Body of pancreas (tissue), 4 donors: ENCODE data around the gene BFAR. TPM values are rescaled to one million over a fixed set of nuclear protein-coding genes. Genes with fewer than 3 reads are reported as not detected.

Experiments used
- ATAC-seq: fragments of 150-250 bp; one replicate; pipeline ENCODE4 v1.9.1; 2016
- DNase-seq, 4 donors: peaks; one replicate each; pipeline ENCODE4 v3.0.0-alpha.2; 2019
- H3K27ac ChIP-seq, 4 donors: fragments of 200-600 bp; sonication (generic); 1 replicate in 3 of 4; 2 replicates in 1 of 4; pipeline versions ENCODE4 v1.5.1 to v1.6.1; 2016 to 2019; ENCODE audit warnings: mild to moderate bottlenecking in 1 of 4, mixed read lengths in 1 of 4, moderate library complexity in 1 of 4
- H3K27me3 ChIP-seq, 2 donors: fragments of 200-600 bp; sonication (generic); one replicate each; pipeline ENCODE4 v1.6.0; 2016; ENCODE audit warnings: mild to moderate bottlenecking in 1 of 2
- H3K36me3 ChIP-seq, 2 donors: fragments of 200-600 bp; sonication (generic); replicated peaks in 1 of 2; 2 replicates each; pipeline ENCODE4 v1.5.1; 2016; ENCODE audit warnings: low read depth in 2 of 2; ENCODE audit not compliant: insufficient read depth in 1 of 2
- H3K4me1 ChIP-seq: fragments of 200-600 bp; sonication (generic); one replicate; pipeline ENCODE4 v1.6.0; 2016
- H3K4me3 ChIP-seq, 2 donors: fragments of 200-600 bp; sonication (generic); 1 replicate in 1 of 2; 2 replicates in 1 of 2; pipeline ENCODE4 v1.5.1; 2016 to 2019
- H3K9me3 ChIP-seq, 3 donors: fragments of 200-600 bp; sonication (generic); 1 replicate in 2 of 3; 2 replicates in 1 of 3; pipeline ENCODE4 v1.5.1; 2016
- POLR2A ChIP-seq, 3 donors: fragments of 450-650 bp; IDR thresholded peaks; one replicate each; pipeline ENCODE4 v1.6.1; 2016; ENCODE audit warnings: antibody characterized with exemption in 3 of 3, mild to moderate bottlenecking in 2 of 3
- WGBS, 2 donors: methylation state at CpG; one replicate each; pipeline ENCODE4 v1.1.5; 2017; 5-methylcytosine and 5-hydroxymethylcytosine counted together
- intact Hi-C: fragments of 100-400 bp; cut with DNase I; formaldehyde crosslinking; loops from one replicate; pipeline ENCODE4 v1.15.1; 2023
- total RNA-seq, 2 donors: library from RNA; depleted of rRNA; stranded (reverse); fragments of >200 nt; gene quantifications; one replicate each; pipeline ENCODE4 v1.1.0, GENCODE V29; 2016
- TF ChIP-seq, protein P1 (sequence below), 7 experiments: fragments of 450-650 bp in 4 of 7; fragments of 200-600 bp in 3 of 7; sonication (generic) in 3 of 7; IDR thresholded peaks; one replicate each; pipeline ENCODE4 v1.5.1; 2016 to 2019; ENCODE audit warnings: antibody characterized with exemption in 7 of 7

The BFAR gene
- total RNA-seq, 2 donors from 2014 or later: 38.2 to 43.6 TPM

DNA sequence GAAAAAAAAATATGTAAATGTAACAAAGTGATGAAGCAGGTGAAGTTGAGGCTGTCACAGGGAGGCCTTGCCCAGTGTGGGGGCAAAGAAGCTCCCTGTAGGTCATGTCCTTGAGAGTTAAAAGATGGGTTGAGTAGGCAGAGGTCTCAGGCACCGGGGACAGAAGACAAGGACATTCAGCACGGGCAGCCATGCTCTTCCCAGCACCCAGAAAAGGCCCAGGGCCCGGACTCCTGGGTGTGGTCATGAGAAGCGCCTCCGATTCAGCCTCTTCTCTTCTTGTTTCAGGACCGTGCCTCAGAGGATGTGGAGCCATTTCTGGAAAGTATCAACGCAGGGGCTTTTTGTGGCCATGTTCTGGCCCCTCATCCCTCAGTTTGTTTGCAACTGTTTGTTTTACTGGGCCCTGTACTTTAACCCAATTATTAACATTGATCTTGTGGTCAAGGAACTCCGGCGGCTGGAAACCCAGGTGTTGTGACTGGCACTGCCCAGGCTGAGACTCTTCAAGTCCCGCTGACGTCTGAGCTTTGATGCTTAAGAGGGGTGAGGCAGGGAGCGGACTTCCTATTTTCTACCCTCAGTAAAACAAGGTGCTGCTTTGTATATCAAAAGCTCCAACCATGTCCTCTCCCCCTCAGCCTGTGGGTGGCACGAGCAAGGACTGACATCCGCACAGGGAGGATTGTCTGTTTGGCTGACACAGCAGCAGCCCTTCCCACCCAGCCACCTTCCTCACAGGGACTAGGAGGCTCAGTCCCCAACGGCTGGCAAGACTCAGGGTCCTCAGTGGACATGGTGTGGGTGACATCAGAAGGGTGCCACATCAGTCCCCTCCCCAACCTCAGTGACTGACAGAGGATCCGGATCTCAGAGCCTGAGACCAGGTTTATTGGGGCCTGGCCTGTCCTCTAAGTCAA lies 34.9 kb downstream of the BFAR start:
- intact Hi-C loops: no loop called here
- ATAC-seq (no peak), DNase-seq (peak in 3 of 4 donors; percentile 17 to 38 (median 25))
- Histone ChIP-seq H3K4me3 (no peak overlapping the region), H3K27ac (peak overlapping the region in 3 of 4 donors; percentile 33 to 62 (median 47)), H3K9me3 (no peaks in the 10 kb centered on the region), H3K36me3 (peaks cover 5 to 9% of the 10 kb centered on the region in 2 donors), H3K4me1 (peaks cover 53% of the 10 kb centered on the region), H3K27me3 (no peaks in the 10 kb centered on the region)
- WGBS, 2 donors: 53 to 61% methylated on average over 13 to 16 of the region's 16 CpGs
- TF ChIP-seq, protein P1, sequence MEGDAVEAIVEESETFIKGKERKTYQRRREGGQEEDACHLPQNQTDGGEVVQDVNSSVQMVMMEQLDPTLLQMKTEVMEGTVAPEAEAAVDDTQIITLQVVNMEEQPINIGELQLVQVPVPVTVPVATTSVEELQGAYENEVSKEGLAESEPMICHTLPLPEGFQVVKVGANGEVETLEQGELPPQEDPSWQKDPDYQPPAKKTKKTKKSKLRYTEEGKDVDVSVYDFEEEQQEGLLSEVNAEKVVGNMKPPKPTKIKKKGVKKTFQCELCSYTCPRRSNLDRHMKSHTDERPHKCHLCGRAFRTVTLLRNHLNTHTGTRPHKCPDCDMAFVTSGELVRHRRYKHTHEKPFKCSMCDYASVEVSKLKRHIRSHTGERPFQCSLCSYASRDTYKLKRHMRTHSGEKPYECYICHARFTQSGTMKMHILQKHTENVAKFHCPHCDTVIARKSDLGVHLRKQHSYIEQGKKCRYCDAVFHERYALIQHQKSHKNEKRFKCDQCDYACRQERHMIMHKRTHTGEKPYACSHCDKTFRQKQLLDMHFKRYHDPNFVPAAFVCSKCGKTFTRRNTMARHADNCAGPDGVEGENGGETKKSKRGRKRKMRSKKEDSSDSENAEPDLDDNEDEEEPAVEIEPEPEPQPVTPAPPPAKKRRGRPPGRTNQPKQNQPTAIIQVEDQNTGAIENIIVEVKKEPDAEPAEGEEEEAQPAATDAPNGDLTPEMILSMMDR (IDR thresholded peaks at IDR 0.05): no peak
- TF ChIP-seq POLR2A (IDR thresholded peaks at IDR 0.05): no peak

DNA sequence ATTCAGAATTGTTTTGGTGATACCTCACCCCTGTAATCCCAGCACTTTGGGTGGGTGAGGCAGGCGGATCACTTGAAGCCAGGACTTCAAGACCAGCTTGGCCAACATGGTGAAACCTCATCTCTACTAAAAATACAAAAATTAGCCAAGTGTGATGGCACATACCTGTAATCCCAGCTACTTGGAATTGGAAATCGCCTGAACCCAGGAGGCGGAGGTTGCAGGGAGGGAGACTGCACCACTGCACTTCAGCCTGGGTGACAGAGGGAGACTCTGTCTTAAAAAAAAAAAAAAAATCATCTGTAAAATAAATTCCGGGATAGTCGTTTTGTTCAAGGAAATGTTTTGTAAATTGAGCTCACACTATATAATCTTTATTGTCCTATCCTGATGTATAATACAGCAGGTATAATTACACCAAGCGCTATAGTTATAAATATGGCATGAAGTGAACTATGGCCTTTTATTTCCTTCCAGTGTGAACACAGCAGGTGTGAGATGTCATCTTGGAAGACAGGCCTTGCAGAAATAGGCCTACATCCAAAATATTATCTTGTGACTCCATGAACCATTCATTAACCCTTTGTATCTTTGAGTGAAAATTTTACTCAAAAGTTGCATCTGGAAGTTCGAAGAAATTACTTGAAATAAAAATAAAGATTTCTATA lies 35.9 kb downstream of the BFAR start:
- Histone ChIP-seq H3K27me3 (no peaks in the 10 kb centered on the region), H3K27ac (peak overlapping the region in 3 of 4 donors; percentile 33 to 62 (median 47)), H3K36me3 (peaks cover 0 to 5% of the 10 kb centered on the region in 2 donors), H3K4me1 (peaks cover 64% of the 10 kb centered on the region), H3K4me3 (no peak overlapping the region), H3K9me3 (no peaks in the 10 kb centered on the region)
- ATAC-seq: peak; percentile 62
- WGBS, 2 donors: 46 to 54% methylated on average over 7 of the region's 7 CpGs
- intact Hi-C loops: no loop called here
- DNase-seq: peak in 3 of 4 donors; percentile 39 to 66 (median 49)
- TF ChIP-seq, protein P1 (IDR thresholded peaks at IDR 0.05): no peak
- TF ChIP-seq POLR2A (IDR thresholded peaks at IDR 0.05): no peak

DNA sequence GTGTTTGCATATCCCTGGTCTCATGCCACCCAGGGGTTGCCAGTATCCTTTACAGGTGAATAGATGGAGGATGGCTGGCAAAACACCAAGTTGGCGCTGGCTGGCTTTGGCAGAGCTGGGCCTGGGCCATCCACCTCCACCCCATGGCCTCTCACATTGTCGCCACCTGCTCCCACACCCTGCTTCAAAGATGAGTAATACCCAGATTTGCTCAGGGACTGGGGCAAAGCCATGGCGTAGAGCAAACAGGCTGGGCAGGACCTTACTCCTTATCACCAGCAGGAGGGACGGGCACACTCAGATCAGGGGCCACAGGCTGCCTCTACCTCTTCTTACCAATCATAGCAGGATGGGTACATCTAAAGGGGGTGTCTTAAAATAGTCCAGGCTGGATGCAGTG lies 37.0 kb downstream of the BFAR start:
- H3K4me1 ChIP-seq: peaks cover 64% of the 10 kb centered on the region
- no peaks in the 10 kb centered on the region for H3K9me3 ChIP-seq
- peak; percentile 91 for ATAC-seq
- H3K4me3 ChIP-seq: no peak overlapping the region
- DNase-seq: peak; percentile 92 to 96 (median 95)
- TF ChIP-seq, protein P1 (IDR thresholded peaks at IDR 0.05): peak in 6 of 7 experiments; percentile 7 to 61 (median 59)
- TF ChIP-seq POLR2A (IDR thresholded peaks at IDR 0.05): peak in 1 of 3 donors; percentile 11
- peak overlapping the region; percentile 27 to 65 (median 54) for H3K27ac ChIP-seq
- peaks cover 0 to 3% of the 10 kb centered on the region in 2 donors for H3K36me3 ChIP-seq
- H3K27me3 ChIP-seq: no peaks in the 10 kb centered on the region
- intact Hi-C loops: no loop called here
- WGBS, 2 donors: 40 to 60% methylated on average over 2 to 4 of the region's 4 CpGs

DNA sequence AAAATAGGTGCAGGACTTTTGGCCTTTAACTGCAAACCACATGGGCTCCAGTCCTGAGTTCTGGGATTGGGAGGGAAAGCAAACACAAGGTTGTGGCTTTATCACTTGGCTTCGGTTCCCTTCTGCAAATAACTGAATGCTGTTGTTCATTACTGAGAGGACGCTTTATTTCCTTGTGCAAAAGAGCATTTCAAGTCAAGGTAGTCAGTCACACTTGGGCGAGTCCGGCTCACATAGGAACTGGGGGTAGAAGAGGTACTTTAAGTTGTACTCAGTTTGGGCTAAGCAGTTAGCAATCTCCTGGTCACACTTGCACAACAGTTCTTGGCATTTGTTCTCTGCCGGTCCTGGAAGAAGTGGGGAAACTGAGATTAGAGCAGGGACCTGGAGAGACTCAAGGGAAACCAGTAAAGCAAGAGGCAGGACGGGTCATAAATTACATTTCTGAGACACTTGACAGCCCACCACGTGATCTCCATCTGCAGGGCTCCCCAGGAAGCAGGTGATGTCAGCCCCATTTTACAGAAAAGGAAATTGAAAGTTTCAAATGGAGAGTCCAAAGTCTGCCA lies 39.7 kb downstream of the BFAR start:
- Histone ChIP-seq H3K27me3 (no peaks in the 10 kb centered on the region), H3K36me3 (no peaks in the 10 kb centered on the region), H3K4me1 (peaks cover 60% of the 10 kb centered on the region), H3K27ac (peak overlapping the region in 3 of 4 donors; percentile 50 to 73 (median 69)), H3K4me3 (no peak overlapping the region), H3K9me3 (no peaks in the 10 kb centered on the region)
- DNase-seq (peak; percentile 30 to 66 (median 46)), ATAC-seq (peak; percentile 42)
- peak in 2 of 3 donors; percentile 33 to 35 for TF ChIP-seq POLR2A (IDR thresholded peaks at IDR 0.05)
- TF ChIP-seq, protein P1 (IDR thresholded peaks at IDR 0.05): no peak
- 14 to 15% methylated on average over 7 of the region's 7 CpGs for WGBS, 2 donors
- intact Hi-C loops: no loop called here
